HG03196 (cell line): ENCODE measurements around the gene LSMEM2.
"Not testable (repeated sequence)": the region's sequence is repeated elsewhere in the genome, so short reads cannot be mapped to it uniquely, and the experiment has no call there.

ENCODE experiments used
- ATAC-seq: cut with Tn5 transposase; IDR thresholded peaks from one replicate; pipeline ENCODE4 v1.9.1; 2021; ENCODE audit not compliant: unreplicated experiment

LSMEM2 gene

GRCh38 chr3:50276762-50277101 is 2.2 kb upstream of the LSMEM2 start:
- no peak for ATAC-seq

- ATAC-seq = no peak
Measured at GRCh38 chr3:50278123-50278879, 586 bp upstream of the LSMEM2 start.

GRCh38 chr3:50279255-50280016 is 549 bp downstream of the LSMEM2 start:
- no peak for ATAC-seq

GRCh38 chr3:50284121-50284520 is 5.2 kb downstream of the LSMEM2 start:
- ATAC-seq = not testable (repeated sequence)

- ATAC-seq = no peak
Measured at GRCh38 chr3:50286322-50287227, 7.7 kb downstream of the LSMEM2 start.

GRCh38 chr3:50287262-50287661 is 8.4 kb downstream of the LSMEM2 start:
- no peak for ATAC-seq

GRCh38 chr3:50288387-50289007 is 9.6 kb downstream of the LSMEM2 start:
- ATAC-seq = no peak

- no peak for ATAC-seq
Measured at GRCh38 chr3:50289130-50289529, 10.2 kb downstream of the LSMEM2 start.

GRCh38 chr3:50290161-50290641 is 11.3 kb downstream of the LSMEM2 start:
- no peak for ATAC-seq

GRCh38 chr3:50292159-50293078 is 13.5 kb downstream of the LSMEM2 start, which contains the start of gene IFRD2:
IFRD2 (minus strand) TSS chr3:50292429; CDS start chr3:50292274, 155 bp downstream.
- ATAC-seq = peak; percentile 89

GRCh38 chr3:50293079-50293801 is 14.4 kb downstream of the LSMEM2 start:
- ATAC-seq = no peak

GRCh38 chr3:50294089-50294488 is 15.2 kb downstream of the LSMEM2 start:
- ATAC-seq = no peak

GRCh38 chr3:50294492-50295403 is 15.9 kb downstream of the LSMEM2 start:
- no peak for ATAC-seq

- ATAC-seq = no peak
Measured at GRCh38 chr3:50295553-50296431, 16.9 kb downstream of the LSMEM2 start.

GRCh38 chr3:50296721-50297383 is 18.0 kb downstream of the LSMEM2 start:
- ATAC-seq = no peak

- ATAC-seq = no peak
Measured at GRCh38 chr3:50297384-50297775, 18.5 kb downstream of the LSMEM2 start.
